GM12874 (cell line): ENCODE data around the gene FAM107A.

ENCODE experiments used
- TF ChIP-seq, protein P1 (sequence below): IDR thresholded peaks from 2 replicates; pipeline ENCODE4 v1.5.1; 2011; ENCODE audit warnings: low read depth, mild to moderate bottlenecking, control low read depth, low read length, moderate library complexity; ENCODE audit not compliant: insufficient read depth

FAM107A gene

DNA sequence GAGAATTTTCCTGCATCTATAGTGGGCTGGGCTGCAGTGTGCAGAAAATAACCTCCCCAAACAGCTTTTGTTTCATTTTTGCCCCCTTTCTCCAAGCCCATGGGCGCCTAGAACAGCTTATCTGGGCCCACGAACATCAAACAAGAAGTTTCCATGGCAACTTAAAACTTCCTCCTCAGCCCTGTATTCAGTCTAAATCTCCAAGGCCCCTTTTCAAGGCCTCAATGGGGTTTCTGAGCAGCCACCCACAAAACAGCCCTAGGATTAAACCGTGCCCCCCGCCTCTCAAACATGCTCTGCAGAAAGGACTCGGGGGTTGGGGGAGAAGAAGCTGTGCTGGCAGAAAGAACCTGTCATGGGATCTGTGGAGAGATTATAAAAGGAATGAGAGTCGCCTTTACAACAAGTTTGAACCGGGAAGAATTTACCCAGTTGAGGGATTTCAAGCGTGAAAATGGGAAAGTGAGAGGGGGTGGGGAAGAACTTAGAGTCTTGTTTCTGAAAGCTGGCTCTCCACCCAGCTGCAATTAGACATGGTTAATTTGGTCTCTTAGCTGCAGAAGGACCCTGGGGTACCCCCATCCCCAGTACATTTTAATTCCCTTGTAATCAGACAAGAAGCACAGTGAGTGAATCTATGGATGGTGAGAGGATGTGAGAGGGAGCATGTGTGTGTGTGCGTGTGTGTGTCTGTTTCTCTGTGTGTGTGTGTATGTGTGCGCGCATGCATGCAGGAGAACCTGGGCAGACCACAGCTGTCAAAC, 4.3 kb upstream of the FAM107A start:
- TF ChIP-seq, protein P1, sequence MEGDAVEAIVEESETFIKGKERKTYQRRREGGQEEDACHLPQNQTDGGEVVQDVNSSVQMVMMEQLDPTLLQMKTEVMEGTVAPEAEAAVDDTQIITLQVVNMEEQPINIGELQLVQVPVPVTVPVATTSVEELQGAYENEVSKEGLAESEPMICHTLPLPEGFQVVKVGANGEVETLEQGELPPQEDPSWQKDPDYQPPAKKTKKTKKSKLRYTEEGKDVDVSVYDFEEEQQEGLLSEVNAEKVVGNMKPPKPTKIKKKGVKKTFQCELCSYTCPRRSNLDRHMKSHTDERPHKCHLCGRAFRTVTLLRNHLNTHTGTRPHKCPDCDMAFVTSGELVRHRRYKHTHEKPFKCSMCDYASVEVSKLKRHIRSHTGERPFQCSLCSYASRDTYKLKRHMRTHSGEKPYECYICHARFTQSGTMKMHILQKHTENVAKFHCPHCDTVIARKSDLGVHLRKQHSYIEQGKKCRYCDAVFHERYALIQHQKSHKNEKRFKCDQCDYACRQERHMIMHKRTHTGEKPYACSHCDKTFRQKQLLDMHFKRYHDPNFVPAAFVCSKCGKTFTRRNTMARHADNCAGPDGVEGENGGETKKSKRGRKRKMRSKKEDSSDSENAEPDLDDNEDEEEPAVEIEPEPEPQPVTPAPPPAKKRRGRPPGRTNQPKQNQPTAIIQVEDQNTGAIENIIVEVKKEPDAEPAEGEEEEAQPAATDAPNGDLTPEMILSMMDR: no peak

DNA sequence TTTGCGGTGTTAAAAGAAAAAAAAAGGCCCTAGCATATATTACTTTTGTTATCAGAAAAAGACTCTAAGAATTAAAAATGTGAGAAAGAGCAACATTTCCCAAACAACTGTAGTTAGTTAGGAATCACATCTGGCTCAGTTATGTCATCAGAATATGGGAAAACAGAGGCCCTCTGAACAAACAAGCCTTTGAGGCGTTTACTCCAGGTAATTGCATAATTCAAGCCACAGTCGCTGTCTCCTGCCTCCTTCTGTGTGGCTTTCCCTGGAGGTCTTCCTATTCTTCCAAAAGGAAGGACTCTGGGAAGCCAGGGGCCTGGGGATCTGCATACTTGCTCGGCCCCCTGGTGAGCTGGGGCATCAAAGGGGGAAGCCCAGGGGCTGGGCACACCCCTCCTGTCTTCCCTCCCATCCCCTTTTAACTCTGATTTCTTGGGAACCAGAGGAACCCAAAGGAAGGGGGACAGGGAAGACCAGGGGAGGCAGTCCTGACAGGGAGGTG, 3.7 kb upstream of the FAM107A start:
- TF ChIP-seq, protein P1: no peak

DNA sequence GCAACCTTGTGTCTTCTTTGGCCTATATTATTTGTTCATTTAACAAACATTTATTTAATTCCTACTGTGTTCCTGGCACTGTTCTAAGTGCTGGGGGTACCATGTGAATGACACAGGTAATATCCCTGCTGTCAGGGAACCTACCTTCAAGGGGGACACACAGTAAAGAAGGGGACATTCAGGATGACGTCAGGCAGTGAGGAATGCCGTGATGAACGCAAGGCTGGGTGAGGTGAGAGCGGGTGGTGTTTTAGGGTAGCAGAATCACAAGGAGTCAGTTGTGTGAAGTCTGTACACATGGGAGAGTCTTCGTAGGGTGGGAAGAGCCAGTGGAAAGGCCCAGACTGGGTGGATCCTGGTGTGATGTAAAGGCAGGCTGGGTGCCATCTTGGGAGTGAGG, 1.7 kb upstream of the FAM107A start:
- TF ChIP-seq, protein P1: no peak

DNA sequence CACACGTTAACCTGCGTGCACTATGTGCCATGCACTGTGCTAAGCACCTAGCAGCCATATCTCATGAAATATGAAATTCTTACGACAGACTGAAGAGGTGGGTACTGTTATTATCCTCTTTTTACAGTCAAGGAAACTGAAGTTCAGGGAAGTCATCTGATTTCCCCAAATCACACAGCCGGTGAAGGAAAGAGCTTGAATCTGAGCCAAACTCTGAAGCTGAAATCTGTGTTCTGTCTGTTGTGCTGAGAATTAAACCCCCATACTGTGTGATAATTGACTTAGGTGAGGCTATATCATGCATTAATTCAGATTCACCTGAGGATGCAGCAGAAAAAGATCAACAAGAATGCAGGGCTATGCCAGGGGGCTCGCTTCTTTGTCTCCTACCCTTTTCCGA, 475 bp downstream of the FAM107A start:
- TF ChIP-seq, protein P1: no peak

DNA sequence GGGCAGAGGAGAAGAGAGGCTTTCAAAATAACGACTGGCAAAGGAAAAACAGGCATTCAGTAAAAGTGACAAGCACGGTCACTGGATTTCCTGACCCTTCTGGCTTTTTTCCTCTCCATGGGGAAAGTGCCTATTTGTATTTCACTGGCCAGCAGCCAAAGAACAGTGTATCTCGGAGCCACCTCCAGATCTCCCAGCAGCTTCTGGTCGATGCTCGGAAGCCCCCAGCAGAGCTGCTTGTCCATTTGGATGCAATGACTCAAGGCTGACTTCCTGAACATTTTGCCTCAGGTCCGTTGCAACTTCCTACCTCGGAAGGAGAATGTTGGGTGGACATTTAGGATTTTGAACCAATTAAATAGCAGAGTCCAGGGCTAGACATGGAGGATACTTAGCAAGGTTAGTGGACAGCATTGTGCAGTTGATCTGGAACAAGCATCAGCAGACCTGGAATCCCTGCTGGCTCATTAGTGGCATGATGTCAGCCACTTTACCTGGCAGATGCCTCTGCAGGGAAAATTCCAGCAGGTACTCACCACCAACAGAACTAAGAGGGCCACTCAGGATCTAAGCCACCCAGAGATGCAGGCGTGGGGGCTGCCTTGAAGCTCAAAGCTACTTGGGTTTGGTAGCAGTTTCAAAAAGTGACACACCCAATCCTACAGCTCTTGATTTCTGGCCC, 1.1 kb downstream of the FAM107A start:
- TF ChIP-seq, protein P1: no peak

DNA sequence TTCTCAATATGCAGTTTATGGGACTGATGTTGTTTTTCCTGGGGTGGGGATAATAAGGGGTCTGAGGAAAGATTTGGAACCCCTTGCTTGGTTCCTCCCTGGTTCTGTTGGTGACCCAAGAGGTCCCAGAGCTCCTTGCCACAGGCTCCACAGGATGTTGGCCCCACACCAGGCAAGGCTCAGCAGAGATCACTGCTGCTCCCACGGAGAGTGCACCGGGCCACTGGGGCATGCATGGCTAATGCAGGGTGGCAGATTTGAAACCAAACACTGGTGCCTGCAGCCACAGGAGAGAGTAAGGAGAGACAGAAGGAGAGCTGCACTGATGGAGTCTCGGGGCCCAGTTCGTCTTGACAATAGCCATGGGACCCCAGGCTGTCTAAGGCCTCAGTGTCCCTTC, 2.5 kb downstream of the FAM107A start:
- TF ChIP-seq, protein P1: no peak

DNA sequence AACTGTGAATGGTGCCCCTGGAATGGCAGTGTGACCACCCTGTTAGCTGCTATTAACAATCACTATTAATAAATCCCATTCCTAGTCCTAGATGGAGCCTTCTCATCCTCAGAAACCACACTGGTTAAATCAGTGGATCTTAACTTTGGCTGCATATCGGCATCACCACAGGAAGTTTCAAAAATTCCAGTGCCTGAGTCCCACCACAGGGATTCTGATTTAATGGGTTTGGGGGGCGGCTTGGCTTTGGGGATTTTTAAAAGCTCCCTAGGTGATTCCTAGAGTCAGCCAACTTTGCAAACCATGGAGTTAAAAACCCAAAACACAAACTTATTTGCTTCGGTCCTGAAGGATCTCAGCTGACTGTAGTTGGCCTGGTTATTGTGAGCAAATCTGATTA, 3.1 kb downstream of the FAM107A start:
- TF ChIP-seq, protein P1: no peak
